GM12878 (cell line): Measurements from ENCODE around the gene NUP107. TPM values are rescaled to one million over a fixed set of nuclear protein-coding genes. Genes with fewer than 3 reads are reported as not detected.

Experiments
- ATAC-seq: fragments of 200-7000 bp; cut with Tn5 transposase; 3 replicates; pipeline ENCODE4 v1.9.1; 2020; ENCODE audit warnings: mild to moderate bottlenecking, moderate library complexity
- BruUV-seq: library from RNA; stranded (reverse); fragments of 400-500 nt; replicated peaks from 2 replicates; lab custom pipeline; 2021; lab: Mats Ljungman, UMichigan
- CTCF ChIA-PET: fragments of 300-600 bp; sonication (Branson Sonifier 250); formaldehyde crosslinking; extraction: SDS; loops from one replicate; lab custom pipeline; 2021; ENCODE audit warnings: inconsistent platforms; lab: Yijun Ruan, JAX
- POLR2A ChIA-PET: fragments of 350-600 bp; formaldehyde crosslinking; extraction: SDS; loops from one replicate; lab custom pipeline; 2021; ENCODE audit warnings: inconsistent platforms; lab: Charles Lee
- RAD21 ChIA-PET: fragments of 300-600 bp; sonication (Branson Sonifier 250); formaldehyde crosslinking; loops from one replicate; lab custom pipeline; 2023; ENCODE audit warnings: antibody characterized with exemption; ENCODE audit not compliant: unreplicated experiment; lab: Charles Lee
- SMC1A ChIA-PET: fragments of 300-600 bp; sonication (Branson Sonifier 250); formaldehyde crosslinking; loops from one replicate; lab custom pipeline; 2023; ENCODE audit not compliant: unreplicated experiment, uncharacterized antibody; lab: Charles Lee
- DNase-seq: peaks from one replicate; pipeline ENCODE4 v3.0.0-alpha.2; 2011; ENCODE audit warnings: low read depth, low spot score
- FAIRE-seq: peaks from 3 replicates; lab custom pipeline; 2011; peaks lifted over from hg19 to GRCh38; lab: Jason Lieb, UNC
- H2AFZ ChIP-seq: 2 replicates; pipeline ENCODE4 v1.6.0; 2011; ENCODE audit warnings: low read depth, low read length, control low read depth; ENCODE audit not compliant: control insufficient read depth
- H3K27ac ChIP-seq: 2 replicates; pipeline ENCODE4 v1.5.1; 2011; ENCODE audit warnings: control low read depth; ENCODE audit not compliant: control insufficient read depth, insufficient read depth
- H3K27me3 ChIP-seq, 2 experiments: replicated peaks in 1 of 2; 2 replicates each; pipeline versions ENCODE4 v1.6.0 to v1.6.1; 2011; ENCODE audit warnings: low read length in 1 of 2; ENCODE audit not compliant: control insufficient read depth in 2 of 2, insufficient read depth in 2 of 2
- H3K36me3 ChIP-seq, 2 experiments: 2 replicates each; pipeline ENCODE4 v1.5.1; 2011; ENCODE audit warnings: low read length in 1 of 2; ENCODE audit not compliant: control insufficient read depth in 2 of 2, insufficient read depth in 2 of 2
- H3K4me1 ChIP-seq: 2 replicates; pipeline ENCODE4 v1.6.1; 2011; ENCODE audit warnings: mild to moderate bottlenecking, low read length, moderate library complexity, mixed read lengths; ENCODE audit not compliant: control insufficient read depth, insufficient read depth
- H3K4me2 ChIP-seq: 2 replicates; pipeline ENCODE4 v1.6.0; 2011; ENCODE audit warnings: control low read depth; ENCODE audit not compliant: control insufficient read depth, insufficient read depth
- H3K4me3 ChIP-seq: fragments of 200-600 bp; sonication (generic); 2 replicates; pipeline ENCODE4 v1.5.1; 2016
- H3K79me2 ChIP-seq: 2 replicates; pipeline ENCODE4 v1.6.0; 2011; ENCODE audit warnings: low read length; ENCODE audit not compliant: control insufficient read depth, insufficient read depth
- H3K9ac ChIP-seq: 2 replicates; pipeline ENCODE4 v1.8.0; 2011; ENCODE audit warnings: low read length, control low read depth, mixed read lengths; ENCODE audit not compliant: control insufficient read depth, insufficient read depth
- H3K9me3 ChIP-seq: replicated peaks from 3 replicates; pipeline ENCODE4 v1.5.1; 2011; ENCODE audit warnings: mild to moderate bottlenecking, low read length; ENCODE audit not compliant: control insufficient read depth, insufficient read depth
- H4K20me1 ChIP-seq: 2 replicates; pipeline ENCODE4 v1.6.0; 2011; ENCODE audit not compliant: control insufficient read depth, insufficient read depth
- BACH1 ChIP-seq: fragments of 450-650 bp; IDR thresholded peaks from 2 replicates; pipeline ENCODE4 v1.6.1; 2017; ENCODE audit warnings: mild to moderate bottlenecking, borderline replicate concordance
- BMI1 ChIP-seq: fragments of 450-650 bp; IDR thresholded peaks from 2 replicates; pipeline ENCODE4 v1.6.1; 2016; ENCODE audit warnings: mild to moderate bottlenecking, moderate library complexity, borderline replicate concordance
- CBX5 ChIP-seq: sonication (generic); IDR thresholded peaks from 2 replicates; pipeline ENCODE4 v1.6.1; 2016; ENCODE audit warnings: low read depth, moderate library complexity, mild to moderate bottlenecking, inconsistent platforms
- CTCF ChIP-seq, 3 experiments: IDR thresholded peaks in 2 of 3; conservative IDR thresholded peaks in 1 of 3; 2 replicates each; pipeline ENCODE4 v1.5.1; 2011; ENCODE audit warnings: low read depth in 3 of 3, low read length in 3 of 3, mild to moderate bottlenecking in 3 of 3, control low read depth in 2 of 3, moderate library complexity in 2 of 3, inconsistent platforms in 1 of 3, mixed read lengths in 1 of 3; ENCODE audit not compliant: control insufficient read depth in 2 of 3, insufficient read depth in 1 of 3; ENCODE audit errors: extremely low read depth in 1 of 3
- FOXK2 ChIP-seq: fragments of 450-650 bp; IDR thresholded peaks from 2 replicates; pipeline ENCODE4 v1.6.1; 2017; ENCODE audit warnings: mild to moderate bottlenecking, moderate library complexity
- MYB ChIP-seq: fragments of 150-350 bp; IDR thresholded peaks from 2 replicates; pipeline ENCODE4 v1.6.1; 2014; ENCODE audit warnings: mild to moderate bottlenecking, low read depth, low read length, borderline replicate concordance
- RCOR1 ChIP-seq: conservative IDR thresholded peaks from 2 replicates; pipeline ENCODE4 v1.6.1; 2012; ENCODE audit warnings: low read depth, low read length, improper control_type of control experiment
- SRF ChIP-seq, 2 experiments: IDR thresholded peaks; 2 replicates each; pipeline ENCODE4 v1.6.1; 2011; ENCODE audit warnings: low read depth in 2 of 2, low read length in 2 of 2, mild to moderate bottlenecking in 1 of 2, moderate library complexity in 1 of 2
- WGBS: methylation state at CpG from one replicate; pipeline ENCODE4 v1.1.6; 2016; ENCODE audit warnings: low lambda C conversion rate; ENCODE audit not compliant: insufficient replicate concordance, insufficient coverage; ENCODE audit errors: missing lambda C conversion rate; 5-methylcytosine and 5-hydroxymethylcytosine counted together
- in situ Hi-C: fragments of 300-500 bp; cut with MboI; formaldehyde crosslinking; loops from 9 replicates; pipeline ENCODE4 v1.14.3; 2018; ENCODE audit warnings: mixed read lengths
- intact Hi-C: fragments of 100-400 bp; cut with micrococcal nuclease; formaldehyde crosslinking; loops from one replicate; pipeline ENCODE4 v1.14.2; 2022; ENCODE audit not compliant: unreplicated experiment
- polyA plus RNA-seq, 11 experiments: library from polyadenylated mRNA; depleted of rRNA in 4 of 11; unstranded in 6 of 11; stranded (reverse) in 5 of 11; fragments of >200 nt; fragmentation: Nextera tagmentation in 4 of 11; fragmentation: Illumina TruSeq in 1 of 11; extraction: Ambion mirVana in 4 of 11; extraction: Trizol in 1 of 11; gene quantifications; 1 replicate in 1 of 11; 2 replicates in 10 of 11; pipeline versions ENCODE4 v1.2.1 to v1.2.3, GENCODE V29; 2011 to 2016; ENCODE audit warnings: inconsistent platforms in 2 of 11, missing spikeins in 2 of 11, low read depth in 1 of 11
- total RNA-seq, 4 experiments: library from RNA; depleted of rRNA in 3 of 4; stranded (reverse); fragments of >200 nt in 3 of 4; fragmentation: Illumina TruSeq in 1 of 4; extraction: Trizol in 1 of 4; gene quantifications; 2 replicates each; pipeline versions ENCODE4 v1.2.1 to v1.2.3, GENCODE V29; 2013 to 2021
- TF ChIP-seq, protein P1 (sequence below): fragments of 450-650 bp; IDR thresholded peaks from 2 replicates; pipeline ENCODE4 v1.6.1; 2018; ENCODE audit warnings: mild to moderate bottlenecking, low read depth, moderate library complexity; ENCODE audit not compliant: partially characterized antibody
- TF ChIP-seq, protein P2 (sequence below): fragments of 450-650 bp; IDR thresholded peaks from 2 replicates; pipeline ENCODE4 v1.6.1; 2017; ENCODE audit warnings: mild to moderate bottlenecking, moderate library complexity
- TF ChIP-seq, protein P3 (sequence below): IDR thresholded peaks from 2 replicates; pipeline ENCODE4 v1.6.1; 2012; ENCODE audit warnings: low read length, inconsistent platforms

NUP107 gene
- total and polyA plus RNA-seq, 10 of the 15 experiments (the other 5 are each of a cell fraction or from before 2014, with no cell fraction given): 73.4 to 132 (median 92.4) TPM

DNA sequence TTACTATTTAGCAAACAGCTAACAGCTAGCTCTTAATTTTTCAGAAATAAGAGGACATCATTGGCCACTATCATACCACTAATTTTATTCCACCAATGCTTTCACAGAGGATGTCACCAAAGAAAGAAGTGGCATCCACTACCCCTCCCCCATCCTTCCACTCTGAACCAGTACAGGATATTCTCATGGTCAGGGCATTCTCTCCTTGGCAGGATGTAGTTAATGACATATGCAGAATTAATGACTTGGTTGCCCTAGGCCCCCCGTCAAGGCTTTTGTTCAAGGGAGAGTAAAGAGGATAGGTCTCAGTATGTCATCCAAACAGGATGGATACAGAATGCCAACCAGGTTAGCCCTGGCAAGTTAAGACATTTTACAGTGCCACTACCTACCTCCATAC, 18.9 kb upstream of the NUP107 start:
- ChIA-PET SMC1A (interaction anchor here (1.0 to 1.4 kb wide), 3 partner anchors 26 to 96 kb away, joined by 3 read pairs; no protein-coding TSS in a partner anchor), RAD21 (no interaction called here), POLR2A (interaction anchor here (1.0 kb wide), 1 partner anchor 23 kb away, joined by 3 read pairs; no protein-coding TSS in a partner anchor), CTCF (interaction anchor here (0.8 kb wide), 1 partner anchor 336 kb away, joined by 3 read pairs; the partner anchor contains the start of gene MDM1)
- Histone ChIP-seq H2AFZ (no peak overlapping the region), H3K4me1 (no peaks in the 10 kb centered on the region), H3K79me2 (no peaks in the 10 kb centered on the region), H3K4me2 (no peak overlapping the region), H3K27ac (no peak overlapping the region), H3K27me3 (no peaks in the 10 kb centered on the region), H4K20me1 (no peaks in the 10 kb centered on the region), H3K36me3 (peaks cover 0 to 4% of the 10 kb centered on the region in 2 experiments; a peak in 2 of 4 replicates), H3K9me3 (no peaks in the 10 kb centered on the region), H3K9ac (no peak overlapping the region), H3K4me3 (no peak overlapping the region)
- in situ Hi-C loops (no loop called here), intact Hi-C loops (no loop called here)
- WGBS: 94% methylated on average over 1 of the region's 1 CpG
- no peak for FAIRE-seq
- DNase-seq: no peak
- no TSS peak for BruUV-seq
- ATAC-seq: no peak
- TF ChIP-seq, protein P1, sequence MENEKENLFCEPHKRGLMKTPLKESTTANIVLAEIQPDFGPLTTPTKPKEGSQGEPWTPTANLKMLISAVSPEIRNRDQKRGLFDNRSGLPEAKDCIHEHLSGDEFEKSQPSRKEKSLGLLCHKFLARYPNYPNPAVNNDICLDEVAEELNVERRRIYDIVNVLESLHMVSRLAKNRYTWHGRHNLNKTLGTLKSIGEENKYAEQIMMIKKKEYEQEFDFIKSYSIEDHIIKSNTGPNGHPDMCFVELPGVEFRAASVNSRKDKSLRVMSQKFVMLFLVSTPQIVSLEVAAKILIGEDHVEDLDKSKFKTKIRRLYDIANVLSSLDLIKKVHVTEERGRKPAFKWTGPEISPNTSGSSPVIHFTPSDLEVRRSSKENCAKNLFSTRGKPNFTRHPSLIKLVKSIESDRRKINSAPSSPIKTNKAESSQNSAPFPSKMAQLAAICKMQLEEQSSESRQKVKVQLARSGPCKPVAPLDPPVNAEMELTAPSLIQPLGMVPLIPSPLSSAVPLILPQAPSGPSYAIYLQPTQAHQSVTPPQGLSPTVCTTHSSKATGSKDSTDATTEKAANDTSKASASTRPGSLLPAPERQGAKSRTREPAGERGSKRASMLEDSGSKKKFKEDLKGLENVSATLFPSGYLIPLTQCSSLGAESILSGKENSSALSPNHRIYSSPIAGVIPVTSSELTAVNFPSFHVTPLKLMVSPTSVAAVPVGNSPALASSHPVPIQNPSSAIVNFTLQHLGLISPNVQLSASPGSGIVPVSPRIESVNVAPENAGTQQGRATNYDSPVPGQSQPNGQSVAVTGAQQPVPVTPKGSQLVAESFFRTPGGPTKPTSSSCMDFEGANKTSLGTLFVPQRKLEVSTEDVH: no peak
- TF ChIP-seq, protein P2, sequence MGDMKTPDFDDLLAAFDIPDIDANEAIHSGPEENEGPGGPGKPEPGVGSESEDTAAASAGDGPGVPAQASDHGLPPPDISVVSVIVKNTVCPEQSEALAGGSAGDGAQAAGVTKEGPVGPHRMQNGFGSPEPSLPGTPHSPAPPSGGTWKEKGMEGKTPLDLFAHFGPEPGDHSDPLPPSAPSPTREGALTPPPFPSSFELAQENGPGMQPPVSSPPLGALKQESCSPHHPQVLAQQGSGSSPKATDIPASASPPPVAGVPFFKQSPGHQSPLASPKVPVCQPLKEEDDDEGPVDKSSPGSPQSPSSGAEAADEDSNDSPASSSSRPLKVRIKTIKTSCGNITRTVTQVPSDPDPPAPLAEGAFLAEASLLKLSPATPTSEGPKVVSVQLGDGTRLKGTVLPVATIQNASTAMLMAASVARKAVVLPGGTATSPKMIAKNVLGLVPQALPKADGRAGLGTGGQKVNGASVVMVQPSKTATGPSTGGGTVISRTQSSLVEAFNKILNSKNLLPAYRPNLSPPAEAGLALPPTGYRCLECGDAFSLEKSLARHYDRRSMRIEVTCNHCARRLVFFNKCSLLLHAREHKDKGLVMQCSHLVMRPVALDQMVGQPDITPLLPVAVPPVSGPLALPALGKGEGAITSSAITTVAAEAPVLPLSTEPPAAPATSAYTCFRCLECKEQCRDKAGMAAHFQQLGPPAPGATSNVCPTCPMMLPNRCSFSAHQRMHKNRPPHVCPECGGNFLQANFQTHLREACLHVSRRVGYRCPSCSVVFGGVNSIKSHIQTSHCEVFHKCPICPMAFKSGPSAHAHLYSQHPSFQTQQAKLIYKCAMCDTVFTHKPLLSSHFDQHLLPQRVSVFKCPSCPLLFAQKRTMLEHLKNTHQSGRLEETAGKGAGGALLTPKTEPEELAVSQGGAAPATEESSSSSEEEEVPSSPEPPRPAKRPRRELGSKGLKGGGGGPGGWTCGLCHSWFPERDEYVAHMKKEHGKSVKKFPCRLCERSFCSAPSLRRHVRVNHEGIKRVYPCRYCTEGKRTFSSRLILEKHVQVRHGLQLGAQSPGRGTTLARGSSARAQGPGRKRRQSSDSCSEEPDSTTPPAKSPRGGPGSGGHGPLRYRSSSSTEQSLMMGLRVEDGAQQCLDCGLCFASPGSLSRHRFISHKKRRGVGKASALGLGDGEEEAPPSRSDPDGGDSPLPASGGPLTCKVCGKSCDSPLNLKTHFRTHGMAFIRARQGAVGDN: no peak
- TF ChIP-seq BACH1: no peak
- TF ChIP-seq MYB: no peak
- no peak for TF ChIP-seq FOXK2
- TF ChIP-seq BMI1: no peak
- no peak for TF ChIP-seq RCOR1
- no peak for TF ChIP-seq SRF (IDR thresholded peaks at IDR 0.05; ENCODE audit: low read depth in 2 of 2, low read length in 2 of 2)
- TF ChIP-seq, protein P3, sequence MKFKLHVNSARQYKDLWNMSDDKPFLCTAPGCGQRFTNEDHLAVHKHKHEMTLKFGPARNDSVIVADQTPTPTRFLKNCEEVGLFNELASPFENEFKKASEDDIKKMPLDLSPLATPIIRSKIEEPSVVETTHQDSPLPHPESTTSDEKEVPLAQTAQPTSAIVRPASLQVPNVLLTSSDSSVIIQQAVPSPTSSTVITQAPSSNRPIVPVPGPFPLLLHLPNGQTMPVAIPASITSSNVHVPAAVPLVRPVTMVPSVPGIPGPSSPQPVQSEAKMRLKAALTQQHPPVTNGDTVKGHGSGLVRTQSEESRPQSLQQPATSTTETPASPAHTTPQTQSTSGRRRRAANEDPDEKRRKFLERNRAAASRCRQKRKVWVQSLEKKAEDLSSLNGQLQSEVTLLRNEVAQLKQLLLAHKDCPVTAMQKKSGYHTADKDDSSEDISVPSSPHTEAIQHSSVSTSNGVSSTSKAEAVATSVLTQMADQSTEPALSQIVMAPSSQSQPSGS: no peak
- TF ChIP-seq CBX5: no peak
- TF ChIP-seq CTCF (IDR thresholded peaks at IDR 0.05 in 2 of 3, conservative IDR thresholded peaks at IDR 0.05 in 1 of 3; ENCODE audit: control insufficient read depth in 2 of 3, extremely low read depth in 1 of 3, insufficient read depth in 1 of 3, low read depth in 3 of 3, low read length in 3 of 3): no peak
